Activated T-helper 2 cell treated with anti-CD3 and anti-CD28 coated beads, Interferon-gamma antibody, Interleukin-2, Interleukin-4, amounts not matched to agents 10 μg/mL and 5 μg/mL and 100 μg/mL, durations not matched to agents 14 hours and 24 hours and 36 hours (primary cell): ENCODE measurements around the gene SLC26A11. TPM values are rescaled to one million over a fixed set of nuclear protein-coding genes. Genes with fewer than 3 reads are reported as not detected.
"Not testable (repeated sequence)": the region's sequence is repeated elsewhere in the genome, so short reads cannot be mapped to it uniquely, and the experiment has no call there.

Experiments used
- DNase-seq: peaks from one replicate; pipeline ENCODE4 v3.0.0; 2021; ENCODE audit warnings: low spot score
- H3K27ac Mint-ChIP-seq: one replicate; pipeline ENCODE4 v1.8.0; 2021; ENCODE audit warnings: mixed read lengths
- H3K27me3 Mint-ChIP-seq: one replicate; pipeline ENCODE4 v1.8.0; 2021; ENCODE audit warnings: low read depth, mixed read lengths
- H3K36me3 Mint-ChIP-seq: one replicate; pipeline ENCODE4 v1.8.0; 2021; ENCODE audit warnings: low read depth, mixed read lengths
- H3K4me1 Mint-ChIP-seq: one replicate; pipeline ENCODE4 v1.8.0; 2021; ENCODE audit warnings: low read depth, mixed read lengths
- H3K4me3 Mint-ChIP-seq: one replicate; pipeline ENCODE4 v1.8.0; 2021; ENCODE audit warnings: low read depth, mild to moderate bottlenecking, moderate library complexity, mixed read lengths
- H3K9me3 Mint-ChIP-seq: one replicate; pipeline ENCODE4 v1.8.0; 2021; ENCODE audit warnings: mixed read lengths
- intact Hi-C: fragments of 100-400 bp; cut with micrococcal nuclease; formaldehyde crosslinking; loops from one replicate; pipeline ENCODE4 v1.15.1; 2023
- total RNA-seq: library from RNA; stranded (reverse); gene quantifications from 2 replicates; pipeline ENCODE4 v1.2.3, GENCODE V29; 2022

The SLC26A11 gene
- total RNA-seq, 1 donor from 2014 or later, result 9.7 TPM

GRCh38 chr17:80185968-80186367, 34.3 kb upstream of the SLC26A11 start:
- intact Hi-C loops, result no loop called here
- no peaks in the 10 kb centered on the region for H3K36me3 Mint-ChIP-seq
- no peaks in the 10 kb centered on the region for H3K4me1 Mint-ChIP-seq
- no peak overlapping the region for H3K4me3 Mint-ChIP-seq
- H3K27ac Mint-ChIP-seq, result no peak overlapping the region
- H3K9me3 Mint-ChIP-seq, result no peaks in the 10 kb centered on the region
- no peaks in the 10 kb centered on the region for H3K27me3 Mint-ChIP-seq
- no peak for DNase-seq

- H3K36me3 Mint-ChIP-seq, result no peaks in the 10 kb centered on the region
- intact Hi-C loops, result no loop called here
- H3K9me3 Mint-ChIP-seq, result no peaks in the 10 kb centered on the region
- no peak for DNase-seq
- H3K27me3 Mint-ChIP-seq, result no peaks in the 10 kb centered on the region
- H3K27ac Mint-ChIP-seq, result no peak overlapping the region
- no peaks in the 10 kb centered on the region for H3K4me1 Mint-ChIP-seq
- no peak overlapping the region for H3K4me3 Mint-ChIP-seq
Measured at GRCh38 chr17:80187090-80187489, 33.1 kb upstream of the SLC26A11 start.

- H3K4me3 Mint-ChIP-seq, result no peak overlapping the region
- intact Hi-C loops, result no loop called here
- H3K27me3 Mint-ChIP-seq, result no peaks in the 10 kb centered on the region
- no peaks in the 10 kb centered on the region for H3K9me3 Mint-ChIP-seq
- DNase-seq, result no peak
- H3K36me3 Mint-ChIP-seq, result no peaks in the 10 kb centered on the region
- no peaks in the 10 kb centered on the region for H3K4me1 Mint-ChIP-seq
- no peak overlapping the region for H3K27ac Mint-ChIP-seq
Measured at GRCh38 chr17:80187515-80187941, 32.7 kb upstream of the SLC26A11 start.

GRCh38 chr17:80189611-80190010, 30.6 kb upstream of the SLC26A11 start:
- Mint-ChIP-seq H3K4me1 (no peaks in the 10 kb centered on the region), H3K9me3 (peaks cover 4% of the 10 kb centered on the region), H3K4me3 (no peak overlapping the region), H3K36me3 (no peaks in the 10 kb centered on the region), H3K27ac (no peak overlapping the region), H3K27me3 (peaks cover 3% of the 10 kb centered on the region)
- no peak for DNase-seq
- intact Hi-C loops, result no loop called here

- intact Hi-C loops, result no loop called here
- Mint-ChIP-seq H3K4me1 (no peaks in the 10 kb centered on the region), H3K27me3 (peaks cover 3% of the 10 kb centered on the region), H3K36me3 (no peaks in the 10 kb centered on the region), H3K27ac (no peak overlapping the region), H3K4me3 (no peak overlapping the region), H3K9me3 (peaks cover 4% of the 10 kb centered on the region)
- DNase-seq, result no peak
Measured at GRCh38 chr17:80190716-80191115, 29.5 kb upstream of the SLC26A11 start.

GRCh38 chr17:80191192-80191591, 29.0 kb upstream of the SLC26A11 start:
- peaks cover 3% of the 10 kb centered on the region for H3K27me3 Mint-ChIP-seq
- no peak for DNase-seq
- no peak overlapping the region for H3K27ac Mint-ChIP-seq
- H3K4me1 Mint-ChIP-seq, result no peaks in the 10 kb centered on the region
- intact Hi-C loops, result no loop called here
- no peaks in the 10 kb centered on the region for H3K36me3 Mint-ChIP-seq
- no peak overlapping the region for H3K4me3 Mint-ChIP-seq
- peaks cover 4% of the 10 kb centered on the region for H3K9me3 Mint-ChIP-seq

GRCh38 chr17:80191865-80192661, 28.2 kb upstream of the SLC26A11 start:
- H3K36me3 Mint-ChIP-seq, result no peaks in the 10 kb centered on the region
- no peak overlapping the region for H3K4me3 Mint-ChIP-seq
- peaks cover 3% of the 10 kb centered on the region for H3K27me3 Mint-ChIP-seq
- no peak for DNase-seq
- intact Hi-C loops, result no loop called here
- H3K9me3 Mint-ChIP-seq, result peaks cover 4% of the 10 kb centered on the region
- no peaks in the 10 kb centered on the region for H3K4me1 Mint-ChIP-seq
- H3K27ac Mint-ChIP-seq, result no peak overlapping the region

- DNase-seq, result no peak
- Mint-ChIP-seq H3K9me3 (peaks cover 4% of the 10 kb centered on the region), H3K27ac (no peak overlapping the region), H3K4me3 (no peak overlapping the region), H3K4me1 (no peaks in the 10 kb centered on the region), H3K27me3 (peaks cover 3% of the 10 kb centered on the region), H3K36me3 (no peaks in the 10 kb centered on the region)
- intact Hi-C loops, result no loop called here
Measured at GRCh38 chr17:80195141-80195540, 25.1 kb upstream of the SLC26A11 start.

- H3K27me3 Mint-ChIP-seq, result peaks cover 3% of the 10 kb centered on the region
- no peaks in the 10 kb centered on the region for H3K36me3 Mint-ChIP-seq
- H3K27ac Mint-ChIP-seq, result no peak overlapping the region
- intact Hi-C loops, result loop anchor here (1.0 kb wide), 1 partner anchor 57 kb away; no protein-coding TSS in a partner anchor
- H3K4me3 Mint-ChIP-seq, result no peak overlapping the region
- H3K4me1 Mint-ChIP-seq, result no peaks in the 10 kb centered on the region
- peak; percentile 20 for DNase-seq
- H3K9me3 Mint-ChIP-seq, result peaks cover 4% of the 10 kb centered on the region
Measured at GRCh38 chr17:80195671-80196529, 24.3 kb upstream of the SLC26A11 start.

- no peak overlapping the region for H3K4me3 Mint-ChIP-seq
- H3K36me3 Mint-ChIP-seq, result no peaks in the 10 kb centered on the region
- no peaks in the 10 kb centered on the region for H3K4me1 Mint-ChIP-seq
- no peak for DNase-seq
- peaks cover 3% of the 10 kb centered on the region for H3K27me3 Mint-ChIP-seq
- H3K9me3 Mint-ChIP-seq, result peaks cover 4% of the 10 kb centered on the region
- H3K27ac Mint-ChIP-seq, result no peak overlapping the region
- intact Hi-C loops, result loop anchor here (1.0 kb wide), 1 partner anchor 57 kb away; no protein-coding TSS in a partner anchor
Measured at GRCh38 chr17:80196652-80197051, 23.6 kb upstream of the SLC26A11 start.

- no peak overlapping the region for H3K27ac Mint-ChIP-seq
- intact Hi-C loops, result no loop called here
- H3K27me3 Mint-ChIP-seq, result peaks cover 3% of the 10 kb centered on the region
- DNase-seq, result no peak
- H3K9me3 Mint-ChIP-seq, result peaks cover 4% of the 10 kb centered on the region
- no peaks in the 10 kb centered on the region for H3K4me1 Mint-ChIP-seq
- H3K36me3 Mint-ChIP-seq, result no peaks in the 10 kb centered on the region
- H3K4me3 Mint-ChIP-seq, result no peak overlapping the region
Measured at GRCh38 chr17:80198144-80198661, 22.0 kb upstream of the SLC26A11 start.

- H3K36me3 Mint-ChIP-seq, intact Hi-C loops, H3K4me1 Mint-ChIP-seq, H3K27me3 Mint-ChIP-seq, H3K27ac Mint-ChIP-seq, H3K4me3 Mint-ChIP-seq, DNase-seq, H3K9me3 Mint-ChIP-seq: not testable (repeated sequence)
Measured at GRCh38 chr17:80199295-80199694, 20.9 kb upstream of the SLC26A11 start.

- no peak for DNase-seq
- Mint-ChIP-seq H3K4me3 (no peak overlapping the region), H3K36me3 (no peaks in the 10 kb centered on the region), H3K27me3 (no peaks in the 10 kb centered on the region), H3K9me3 (no peaks in the 10 kb centered on the region), H3K27ac (no peak overlapping the region), H3K4me1 (no peaks in the 10 kb centered on the region)
- intact Hi-C loops, result no loop called here
Measured at GRCh38 chr17:80201446-80201845, 18.8 kb upstream of the SLC26A11 start.
